Thoracic aorta (tissue), 2 donors: ENCODE results near the gene MS4A2. TPM values are rescaled to one million over a fixed set of nuclear protein-coding genes. Genes with fewer than 3 reads are reported as not detected.
"Not testable (repeated sequence)": the region's sequence is repeated elsewhere in the genome, so short reads cannot be mapped to it uniquely, and the experiment has no call there.

Experiments used
- ATAC-seq: fragments of 150-250 bp; one replicate; pipeline ENCODE4 v1.8.0; 2017; ENCODE audit warnings: low read depth; ENCODE audit not compliant: insufficient number of reproducible peaks, low FRiP score
- DNase-seq: peaks from one replicate; pipeline ENCODE4 v3.0.0-alpha.2; 2020; ENCODE audit warnings: low spot score
- H3K27ac ChIP-seq, 2 donors: fragments of 200-600 bp; sonication (generic); 1 replicate in 1 of 2; 2 replicates in 1 of 2; pipeline ENCODE4 v1.5.1; 2016; ENCODE audit warnings: mild to moderate bottlenecking in 2 of 2, moderate library complexity in 2 of 2
- H3K27me3 ChIP-seq: fragments of 200-600 bp; sonication (generic); replicated peaks from 2 replicates; pipeline ENCODE4 v1.6.0; 2016; ENCODE audit warnings: mild to moderate bottlenecking; ENCODE audit not compliant: insufficient read depth
- H3K36me3 ChIP-seq: fragments of 200-600 bp; sonication (generic); one replicate; pipeline ENCODE4 v1.5.1; 2016
- H3K4me1 ChIP-seq, 2 donors: fragments of 200-600 bp; sonication (generic); 1 replicate in 1 of 2; 2 replicates in 1 of 2; pipeline versions ENCODE4 v1.5.1 to v1.6.0; 2016; ENCODE audit warnings: low read depth in 2 of 2, mild to moderate bottlenecking in 1 of 2; ENCODE audit not compliant: control insufficient read depth in 1 of 2
- H3K4me3 ChIP-seq: fragments of 200-600 bp; sonication (generic); 2 replicates; pipeline ENCODE4 v1.5.1; 2016; ENCODE audit warnings: mild to moderate bottlenecking
- H3K9me3 ChIP-seq: fragments of 200-600 bp; sonication (generic); 2 replicates; pipeline ENCODE4 v1.5.1; 2016
- CTCF ChIP-seq: fragments of 200-600 bp; sonication (generic); IDR thresholded peaks from one replicate; pipeline ENCODE4 v1.5.1; 2019; ENCODE audit warnings: antibody characterized with exemption
- total RNA-seq, 2 donors: library from RNA; depleted of rRNA; stranded (reverse); fragments of >200 nt; gene quantifications; one replicate each; pipeline versions ENCODE4 v1.1.0 to v1.2.3, GENCODE V29; 2016

MS4A2 gene
- total RNA-seq, 2 donors from 2014 or later = 1.1 to 5.9 TPM

GRCh38 chr11:60100516-60100915 is 12.1 kb downstream of the MS4A2 start:
- Histone ChIP-seq H3K4me3 (no peak overlapping the region), H3K27me3 (no peaks in the 10 kb centered on the region), H3K9me3 (no peaks in the 10 kb centered on the region), H3K4me1 (no peaks in the 10 kb centered on the region), H3K36me3 (no peaks in the 10 kb centered on the region), H3K27ac (no peak overlapping the region)
- DNase-seq (no peak), ATAC-seq (no peak)
- no peak for TF ChIP-seq CTCF

GRCh38 chr11:60101368-60101767 is 12.9 kb downstream of the MS4A2 start:
- H3K36me3 ChIP-seq, H3K9me3 ChIP-seq, H3K27ac ChIP-seq, DNase-seq, H3K4me1 ChIP-seq, ATAC-seq, H3K4me3 ChIP-seq, H3K27me3 ChIP-seq: not testable (repeated sequence)

GRCh38 chr11:60104471-60105115 is 16.1 kb downstream of the MS4A2 start:
- not testable (repeated sequence) for H3K27me3 ChIP-seq, H3K4me1 ChIP-seq, H3K9me3 ChIP-seq, ATAC-seq, H3K36me3 ChIP-seq, H3K27ac ChIP-seq, H3K4me3 ChIP-seq, DNase-seq

GRCh38 chr11:60108631-60109030 is 20.2 kb downstream of the MS4A2 start:
- not testable (repeated sequence) for H3K4me3 ChIP-seq, H3K27ac ChIP-seq, H3K9me3 ChIP-seq, H3K36me3 ChIP-seq, DNase-seq, ATAC-seq, H3K4me1 ChIP-seq, H3K27me3 ChIP-seq

GRCh38 chr11:60111793-60112192 is 23.3 kb downstream of the MS4A2 start:
- DNase-seq = no peak
- no peak for ATAC-seq
- no peak for TF ChIP-seq CTCF

GRCh38 chr11:60116996-60117790 is 28.7 kb downstream of the MS4A2 start:
- no peak for DNase-seq

More at GRCh38 chr11:60111793-60112192, 23.3 kb downstream of the MS4A2 start:
- H3K4me3 ChIP-seq = no peak overlapping the region
- H3K36me3 ChIP-seq = no peaks in the 10 kb centered on the region
- no peaks in the 10 kb centered on the region for H3K27me3 ChIP-seq
- H3K27ac ChIP-seq = no peak overlapping the region
- no peaks in the 10 kb centered on the region for H3K4me1 ChIP-seq
- H3K9me3 ChIP-seq = no peaks in the 10 kb centered on the region

More at GRCh38 chr11:60116996-60117790, 28.7 kb downstream of the MS4A2 start:
- TF ChIP-seq CTCF = no peak
- no peaks in the 10 kb centered on the region for H3K9me3 ChIP-seq
- no peaks in the 10 kb centered on the region for H3K36me3 ChIP-seq
- H3K27ac ChIP-seq = no peak overlapping the region
- H3K4me1 ChIP-seq = no peaks in the 10 kb centered on the region
- no peaks in the 10 kb centered on the region for H3K27me3 ChIP-seq
- no peak for ATAC-seq
- H3K4me3 ChIP-seq = no peak overlapping the region
